Erythroblast (primary cell): ENCODE data around the gene ACVR1B.

Experiments used
- GATA1 ChIP-seq: IDR thresholded peaks from 2 replicates; pipeline ENCODE4 v1.6.1; 2011; ENCODE audit warnings: low read depth, mild to moderate bottlenecking, control low read depth, low read length, moderate library complexity
- POLR2A ChIP-seq: IDR thresholded peaks from 2 replicates; pipeline ENCODE4 v1.6.1; 2011; ENCODE audit warnings: mild to moderate bottlenecking, low read length

DNA sequence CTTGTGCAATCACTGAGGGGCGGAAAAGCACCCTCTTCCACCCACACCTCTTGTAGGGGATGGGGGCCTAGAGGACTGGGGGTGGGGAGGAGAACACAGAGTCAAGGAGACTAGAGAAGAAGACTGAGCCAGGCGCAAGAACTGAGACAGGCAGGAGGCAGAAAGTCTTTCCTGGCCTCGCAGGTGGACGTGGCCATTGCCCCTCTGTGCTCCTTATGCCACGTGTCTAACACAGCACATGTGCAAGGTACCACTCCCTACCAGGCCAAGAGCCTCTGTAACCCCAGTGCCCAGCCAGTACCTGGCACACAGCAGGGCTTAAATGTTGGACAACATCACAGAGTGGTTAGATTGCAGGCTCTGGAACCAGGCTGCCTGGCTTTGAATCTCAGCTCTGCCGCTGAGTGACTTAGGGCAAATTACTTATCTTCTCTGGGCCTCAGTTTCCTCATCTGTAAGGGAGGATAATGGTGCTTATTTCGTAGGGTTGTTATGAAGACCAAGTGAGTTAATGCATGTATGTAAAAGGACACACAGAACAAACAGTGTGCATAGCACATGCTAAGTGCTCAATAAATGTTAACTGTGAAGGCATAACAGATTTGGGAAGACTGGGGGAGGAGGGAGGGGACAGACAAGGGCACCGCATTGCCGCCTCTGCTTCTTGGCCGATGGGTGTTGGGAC, 53.9 kb downstream of the ACVR1B start:
- TF ChIP-seq POLR2A: no peak
- no peak for TF ChIP-seq GATA1
